Measurements from ENCODE around the gene PRTN3.

The PRTN3 gene

GRCh38 chr19:793806-794205 lies 47.0 kb upstream of the PRTN3 start:
- ATAC-seq (ENCODE audit: low read depth) (no peak), DNase-seq (ENCODE audit: low spot score) (no peak)
- no peak for TF ChIP-seq CTCF (IDR thresholded peaks at IDR 0.05; ENCODE audit: poor library complexity, severe bottlenecking)
- Histone ChIP-seq H3K9me3 (ENCODE audit: severe bottlenecking) (no peaks in the 10 kb centered on the region), H3K4me3 (ENCODE audit: severe bottlenecking) (no peak overlapping the region), H3K27ac (ENCODE audit: poor library complexity, severe bottlenecking) (no peak overlapping the region), H3K4me1 (ENCODE audit: insufficient read depth, poor library complexity, severe bottlenecking) (peaks cover 5% of the 10 kb centered on the region), H3K36me3 (ENCODE audit: low read depth) (peaks cover 9% of the 10 kb centered on the region), H3K27me3 (ENCODE audit: insufficient read depth, poor library complexity, severe bottlenecking) (no peaks in the 10 kb centered on the region)

GRCh38 chr19:795073-795611 lies 45.7 kb upstream of the PRTN3 start:
- no peaks in the 10 kb centered on the region for H3K27me3 ChIP-seq (ENCODE audit: insufficient read depth, poor library complexity, severe bottlenecking)
- no peak for ATAC-seq (ENCODE audit: low read depth)
- TF ChIP-seq CTCF (IDR thresholded peaks at IDR 0.05; ENCODE audit: poor library complexity, severe bottlenecking), result no peak

GRCh38 chr19:795691-796581 lies 44.9 kb upstream of the PRTN3 start:
- ATAC-seq (ENCODE audit: low read depth), result no peak
- Histone ChIP-seq H3K4me1 (ENCODE audit: insufficient read depth, poor library complexity, severe bottlenecking) (peaks cover 7% of the 10 kb centered on the region), H3K4me3 (ENCODE audit: severe bottlenecking) (peak overlapping the region; percentile 55)

More at GRCh38 chr19:795073-795611, 45.7 kb upstream of the PRTN3 start:
- Histone ChIP-seq H3K27ac (ENCODE audit: poor library complexity, severe bottlenecking) (no peak overlapping the region), H3K9me3 (ENCODE audit: severe bottlenecking) (no peaks in the 10 kb centered on the region), H3K36me3 (ENCODE audit: low read depth) (peaks cover 22% of the 10 kb centered on the region), H3K4me3 (ENCODE audit: severe bottlenecking) (no peak overlapping the region), H3K4me1 (ENCODE audit: insufficient read depth, poor library complexity, severe bottlenecking) (no peaks in the 10 kb centered on the region)
- no peak for DNase-seq (ENCODE audit: low spot score)

GRCh38 chr19:796692-797527 lies 43.9 kb upstream of the PRTN3 start, which contains the start of gene PTBP1:
Gene PTBP1 (plus strand): TSS chr19:797452. CDS start chr19:797498, 46 bp downstream.
- DNase-seq (ENCODE audit: low spot score) (peak; percentile 99), ATAC-seq (ENCODE audit: low read depth) (peak; percentile 78)
- peak within 1 kb of the TSS; percentile 89 for H3K27ac ChIP-seq (ENCODE audit: poor library complexity, severe bottlenecking)
- peaks cover 40% of the 10 kb centered on the region for H3K36me3 ChIP-seq (ENCODE audit: low read depth)
- H3K4me1 ChIP-seq (ENCODE audit: insufficient read depth, poor library complexity, severe bottlenecking), result peaks cover 9% of the 10 kb centered on the region
- H3K9me3 ChIP-seq (ENCODE audit: severe bottlenecking), result no peaks in the 10 kb centered on the region
- H3K27me3 ChIP-seq (ENCODE audit: insufficient read depth, poor library complexity, severe bottlenecking), result no peaks in the 10 kb centered on the region
- H3K4me3 ChIP-seq (ENCODE audit: severe bottlenecking), result peak within 1 kb of the TSS; percentile 73
- TF ChIP-seq CTCF (IDR thresholded peaks at IDR 0.05; ENCODE audit: poor library complexity, severe bottlenecking), result no peak

More at GRCh38 chr19:795691-796581, 44.9 kb upstream of the PRTN3 start:
- TF ChIP-seq CTCF (IDR thresholded peaks at IDR 0.05; ENCODE audit: poor library complexity, severe bottlenecking), result no peak
- Histone ChIP-seq H3K36me3 (ENCODE audit: low read depth) (peaks cover 30% of the 10 kb centered on the region), H3K27ac (ENCODE audit: poor library complexity, severe bottlenecking) (peak overlapping the region; percentile 89), H3K27me3 (ENCODE audit: insufficient read depth, poor library complexity, severe bottlenecking) (no peaks in the 10 kb centered on the region), H3K9me3 (ENCODE audit: severe bottlenecking) (no peaks in the 10 kb centered on the region)
- DNase-seq (ENCODE audit: low spot score), result no peak

Data from RWPE2 (cell line).